ENCODE data around the gene AMOTL2.

Gene AMOTL2

GRCh38 chr3:134306320-134306719, 67.9 kb downstream of the AMOTL2 start:
- TF ChIP-seq CTCF (IDR thresholded peaks at IDR 0.05; ENCODE audit: low read length, missing control alignments), result no peak
- no peak overlapping the region for H3K4me3 ChIP-seq (replicated peaks; ENCODE audit: low read depth, low read length)
- no peak for DNase-seq (ENCODE audit: low read depth)

Data from fibroblast of pulmonary artery (primary cell).